GM23338 (cell line): ENCODE measurements around the gene IPP. TPM values are rescaled to one million over a fixed set of nuclear protein-coding genes. Genes with fewer than 3 reads are reported as not detected.

Experiments used
- ATAC-seq: fragments of 200-7000 bp; cut with Tn5 transposase; 3 replicates; pipeline ENCODE4 v1.9.1; 2020
- DNase-seq: peaks from one replicate; pipeline ENCODE4 v3.0.0-alpha.2; 2015; ENCODE audit warnings: low spot score
- H2AFZ ChIP-seq: fragments of 200-600 bp; sonication (generic); 2 replicates; pipeline ENCODE4 v1.8.0; 2016; ENCODE audit warnings: antibody characterized with exemption, mild to moderate bottlenecking, moderate library complexity
- H3F3A ChIP-seq: fragments of 200-600 bp; sonication (generic); replicated peaks from 2 replicates; pipeline ENCODE4 v1.8.0; 2017; ENCODE audit warnings: antibody characterized with exemption, mixed run types, low read depth
- H3K27ac ChIP-seq: fragments of 200-600 bp; sonication (generic); 2 replicates; pipeline ENCODE4 v1.6.1; 2016; ENCODE audit warnings: low read depth
- H3K27me3 ChIP-seq: fragments of 200-600 bp; sonication (generic); 2 replicates; pipeline ENCODE4 v1.8.0; 2016; ENCODE audit warnings: mild to moderate bottlenecking, mixed run types, moderate library complexity; ENCODE audit not compliant: insufficient read depth
- H3K36me3 ChIP-seq: fragments of 200-600 bp; sonication (generic); 2 replicates; pipeline ENCODE4 v1.8.0; 2016; ENCODE audit warnings: mild to moderate bottlenecking; ENCODE audit not compliant: insufficient read depth
- H3K4me1 ChIP-seq: fragments of 200-600 bp; sonication (generic); 2 replicates; pipeline ENCODE4 v1.8.0; 2016; ENCODE audit warnings: mild to moderate bottlenecking, moderate library complexity; ENCODE audit not compliant: insufficient read depth
- H3K4me2 ChIP-seq: fragments of 200-600 bp; sonication (generic); 2 replicates; pipeline ENCODE4 v1.7.1; 2017; ENCODE audit warnings: mixed run types
- H3K4me3 ChIP-seq: fragments of 200-600 bp; sonication (generic); 2 replicates; pipeline ENCODE4 v1.6.1; 2016; ENCODE audit warnings: mixed run types
- H3K79me2 ChIP-seq: fragments of 200-600 bp; sonication (generic); replicated peaks from 2 replicates; pipeline ENCODE4 v1.8.0; 2017; ENCODE audit warnings: mild to moderate bottlenecking; ENCODE audit not compliant: insufficient read depth
- H3K9me2 ChIP-seq: fragments of 200-600 bp; sonication (generic); 2 replicates; pipeline ENCODE4 v1.8.0; 2017; ENCODE audit not compliant: insufficient read depth
- H4K20me1 ChIP-seq: fragments of 200-600 bp; sonication (generic); replicated peaks from 2 replicates; pipeline ENCODE4 v1.8.0; 2017; ENCODE audit warnings: mild to moderate bottlenecking; ENCODE audit not compliant: insufficient read depth
- H3K27ac Mint-ChIP-seq: 2 replicates; pipeline ENCODE4 v1.8.0; 2020; ENCODE audit warnings: inconsistent platforms, mild to moderate bottlenecking, moderate library complexity, mixed read lengths
- H3K27me3 Mint-ChIP-seq: 3 replicates; pipeline ENCODE4 v1.8.0; 2022; ENCODE audit warnings: low read depth, mild to moderate bottlenecking, moderate library complexity, mixed read lengths, inconsistent platforms; ENCODE audit not compliant: insufficient read depth, poor library complexity
- H3K36me3 Mint-ChIP-seq: 3 replicates; pipeline ENCODE4 v1.8.0; 2021; ENCODE audit warnings: low read depth, mild to moderate bottlenecking, inconsistent platforms, moderate library complexity, mixed read lengths
- H3K4me1 Mint-ChIP-seq: 3 replicates; pipeline ENCODE4 v1.8.0; 2020; ENCODE audit warnings: mild to moderate bottlenecking, inconsistent platforms, mixed read lengths
- H3K4me3 Mint-ChIP-seq: 3 replicates; pipeline ENCODE4 v1.8.0; 2021; ENCODE audit warnings: moderate library complexity, mild to moderate bottlenecking, inconsistent platforms, mixed read lengths
- H3K9me3 Mint-ChIP-seq: 3 replicates; pipeline ENCODE4 v1.8.0; 2020; ENCODE audit warnings: moderate library complexity, mild to moderate bottlenecking, inconsistent platforms, mixed read lengths
- CREB1 ChIP-seq: fragments of 250-450 bp; sonication (Bioruptor Pico); IDR thresholded peaks from 2 replicates; pipeline ENCODE4 v1.5.0; 2020; ENCODE audit warnings: low read depth, mild to moderate bottlenecking, moderate library complexity
- EZH2phosphoT487 ChIP-seq: fragments of 200-600 bp; sonication (generic); IDR thresholded peaks from one replicate; pipeline ENCODE4 v1.8.1; 2018; ENCODE audit warnings: antibody characterized with exemption; ENCODE audit not compliant: unreplicated experiment
- JUNB ChIP-seq: IDR thresholded peaks from one replicate; pipeline ENCODE4 v1.6.1; 2016; ENCODE audit warnings: antibody characterized with exemption; ENCODE audit not compliant: unreplicated experiment
- NANOG ChIP-seq: IDR thresholded peaks from 2 replicates; pipeline ENCODE4 v1.6.1; 2016; ENCODE audit warnings: antibody characterized with exemption, borderline replicate concordance
- POLR2AphosphoS5 ChIP-seq: IDR thresholded peaks from 2 replicates; pipeline ENCODE4 v1.6.1; 2016; ENCODE audit warnings: antibody characterized with exemption, low read depth
- STAT1 ChIP-seq: IDR thresholded peaks from one replicate; pipeline ENCODE4 v1.6.1; 2016; ENCODE audit warnings: antibody characterized with exemption; ENCODE audit not compliant: unreplicated experiment
- ZNF114 ChIP-seq: fragments of 250-450 bp; sonication (Bioruptor Pico); IDR thresholded peaks from 2 replicates; pipeline ENCODE4 v1.5.0; 2020; ENCODE audit warnings: mild to moderate bottlenecking, moderate library complexity
- ZNF331 ChIP-seq: fragments of 250-450 bp; sonication (Bioruptor Pico); IDR thresholded peaks from 2 replicates; pipeline ENCODE4 v1.5.0; 2020; ENCODE audit warnings: low read depth, mild to moderate bottlenecking, moderate library complexity
- polyA plus RNA-seq: library from polyadenylated mRNA; unstranded; fragments of >200 nt; fragmentation: Nextera tagmentation; extraction: Ambion mirVana; gene quantifications from 2 replicates; pipeline ENCODE4 v1.2.1, GENCODE V29; 2016
- total RNA-seq: library from RNA; depleted of rRNA; stranded (reverse); fragments of >200 nt; shearing (Covaris generic); gene quantifications from 2 replicates; pipeline ENCODE4 v1.2.3, GENCODE V29; 2014
- TF ChIP-seq, protein P1 (sequence below): fragments of 250-450 bp; sonication (Bioruptor Pico); IDR thresholded peaks from 2 replicates; pipeline ENCODE4 v1.5.0; 2020; ENCODE audit warnings: mild to moderate bottlenecking, moderate library complexity
- TF ChIP-seq, protein P2 (sequence below): IDR thresholded peaks from 2 replicates; pipeline ENCODE4 v1.6.1; 2016; ENCODE audit warnings: antibody characterized with exemption
- TF ChIP-seq, protein P3 (sequence below): IDR thresholded peaks from one replicate; pipeline ENCODE4 v1.6.1; 2018; ENCODE audit warnings: antibody characterized with exemption; ENCODE audit not compliant: unreplicated experiment

Gene IPP
- total and polyA plus RNA-seq, 2 experiments from 2014 or later: 1.8 to 2.8 TPM

DNA sequence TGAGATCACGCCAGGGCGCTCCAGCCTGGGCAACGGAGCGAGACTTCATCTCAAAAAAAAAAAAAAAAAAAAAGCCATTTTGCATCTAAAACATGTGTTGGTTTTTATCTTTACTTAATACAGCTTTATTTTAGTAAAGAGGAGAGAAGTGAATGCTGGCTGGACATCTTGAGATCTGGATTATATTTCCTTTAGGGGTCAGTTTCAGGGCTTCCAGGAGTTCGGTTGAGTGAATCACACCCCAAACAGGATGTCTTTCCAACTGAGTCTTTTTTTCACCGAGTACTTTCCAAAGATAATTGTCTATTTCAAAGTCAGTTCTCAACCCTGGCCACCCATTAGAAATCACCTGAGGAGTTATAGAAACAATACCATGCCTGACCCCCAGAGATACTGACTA, 16.6 kb upstream of the IPP start:
- Histone ChIP-seq H3K4me3 (no peak overlapping the region), H3K4me1 (no peaks in the 10 kb centered on the region), H3F3A (no peaks in the 10 kb centered on the region), H3K27me3 (no peaks in the 10 kb centered on the region), H3K9me2 (no peaks in the 10 kb centered on the region), H3K27ac (no peak overlapping the region), H2AFZ (0 out of 2 replicates have a peak overlapping the region, but pooled peaks have one; percentile 18), H3K4me2 (no peak overlapping the region), H4K20me1 (no peaks in the 10 kb centered on the region), H3K79me2 (no peaks in the 10 kb centered on the region), H3K36me3 (no peaks in the 10 kb centered on the region)
- DNase-seq: no peak
- Mint-ChIP-seq H3K27me3 (no peaks in the 10 kb centered on the region), H3K36me3 (no peaks in the 10 kb centered on the region), H3K4me1 (peaks cover 2% of the 10 kb centered on the region; the same call in 1 of the 3 replicates), H3K27ac (no peak overlapping the region), H3K4me3 (no peak overlapping the region), H3K9me3 (peaks cover 12% of the 10 kb centered on the region; the same call in 2 of the 3 replicates)
- ATAC-seq: no peak
- TF ChIP-seq NANOG (no peak), STAT1 (no peak), POLR2AphosphoS5 (no peak), EZH2phosphoT487 (no peak), ZNF114 (no peak), CREB1 (CRISPR knock-in tag) (no peak), ZNF331 (CRISPR knock-in tag) (no peak), JUNB (no peak)
- TF ChIP-seq, protein P1, sequence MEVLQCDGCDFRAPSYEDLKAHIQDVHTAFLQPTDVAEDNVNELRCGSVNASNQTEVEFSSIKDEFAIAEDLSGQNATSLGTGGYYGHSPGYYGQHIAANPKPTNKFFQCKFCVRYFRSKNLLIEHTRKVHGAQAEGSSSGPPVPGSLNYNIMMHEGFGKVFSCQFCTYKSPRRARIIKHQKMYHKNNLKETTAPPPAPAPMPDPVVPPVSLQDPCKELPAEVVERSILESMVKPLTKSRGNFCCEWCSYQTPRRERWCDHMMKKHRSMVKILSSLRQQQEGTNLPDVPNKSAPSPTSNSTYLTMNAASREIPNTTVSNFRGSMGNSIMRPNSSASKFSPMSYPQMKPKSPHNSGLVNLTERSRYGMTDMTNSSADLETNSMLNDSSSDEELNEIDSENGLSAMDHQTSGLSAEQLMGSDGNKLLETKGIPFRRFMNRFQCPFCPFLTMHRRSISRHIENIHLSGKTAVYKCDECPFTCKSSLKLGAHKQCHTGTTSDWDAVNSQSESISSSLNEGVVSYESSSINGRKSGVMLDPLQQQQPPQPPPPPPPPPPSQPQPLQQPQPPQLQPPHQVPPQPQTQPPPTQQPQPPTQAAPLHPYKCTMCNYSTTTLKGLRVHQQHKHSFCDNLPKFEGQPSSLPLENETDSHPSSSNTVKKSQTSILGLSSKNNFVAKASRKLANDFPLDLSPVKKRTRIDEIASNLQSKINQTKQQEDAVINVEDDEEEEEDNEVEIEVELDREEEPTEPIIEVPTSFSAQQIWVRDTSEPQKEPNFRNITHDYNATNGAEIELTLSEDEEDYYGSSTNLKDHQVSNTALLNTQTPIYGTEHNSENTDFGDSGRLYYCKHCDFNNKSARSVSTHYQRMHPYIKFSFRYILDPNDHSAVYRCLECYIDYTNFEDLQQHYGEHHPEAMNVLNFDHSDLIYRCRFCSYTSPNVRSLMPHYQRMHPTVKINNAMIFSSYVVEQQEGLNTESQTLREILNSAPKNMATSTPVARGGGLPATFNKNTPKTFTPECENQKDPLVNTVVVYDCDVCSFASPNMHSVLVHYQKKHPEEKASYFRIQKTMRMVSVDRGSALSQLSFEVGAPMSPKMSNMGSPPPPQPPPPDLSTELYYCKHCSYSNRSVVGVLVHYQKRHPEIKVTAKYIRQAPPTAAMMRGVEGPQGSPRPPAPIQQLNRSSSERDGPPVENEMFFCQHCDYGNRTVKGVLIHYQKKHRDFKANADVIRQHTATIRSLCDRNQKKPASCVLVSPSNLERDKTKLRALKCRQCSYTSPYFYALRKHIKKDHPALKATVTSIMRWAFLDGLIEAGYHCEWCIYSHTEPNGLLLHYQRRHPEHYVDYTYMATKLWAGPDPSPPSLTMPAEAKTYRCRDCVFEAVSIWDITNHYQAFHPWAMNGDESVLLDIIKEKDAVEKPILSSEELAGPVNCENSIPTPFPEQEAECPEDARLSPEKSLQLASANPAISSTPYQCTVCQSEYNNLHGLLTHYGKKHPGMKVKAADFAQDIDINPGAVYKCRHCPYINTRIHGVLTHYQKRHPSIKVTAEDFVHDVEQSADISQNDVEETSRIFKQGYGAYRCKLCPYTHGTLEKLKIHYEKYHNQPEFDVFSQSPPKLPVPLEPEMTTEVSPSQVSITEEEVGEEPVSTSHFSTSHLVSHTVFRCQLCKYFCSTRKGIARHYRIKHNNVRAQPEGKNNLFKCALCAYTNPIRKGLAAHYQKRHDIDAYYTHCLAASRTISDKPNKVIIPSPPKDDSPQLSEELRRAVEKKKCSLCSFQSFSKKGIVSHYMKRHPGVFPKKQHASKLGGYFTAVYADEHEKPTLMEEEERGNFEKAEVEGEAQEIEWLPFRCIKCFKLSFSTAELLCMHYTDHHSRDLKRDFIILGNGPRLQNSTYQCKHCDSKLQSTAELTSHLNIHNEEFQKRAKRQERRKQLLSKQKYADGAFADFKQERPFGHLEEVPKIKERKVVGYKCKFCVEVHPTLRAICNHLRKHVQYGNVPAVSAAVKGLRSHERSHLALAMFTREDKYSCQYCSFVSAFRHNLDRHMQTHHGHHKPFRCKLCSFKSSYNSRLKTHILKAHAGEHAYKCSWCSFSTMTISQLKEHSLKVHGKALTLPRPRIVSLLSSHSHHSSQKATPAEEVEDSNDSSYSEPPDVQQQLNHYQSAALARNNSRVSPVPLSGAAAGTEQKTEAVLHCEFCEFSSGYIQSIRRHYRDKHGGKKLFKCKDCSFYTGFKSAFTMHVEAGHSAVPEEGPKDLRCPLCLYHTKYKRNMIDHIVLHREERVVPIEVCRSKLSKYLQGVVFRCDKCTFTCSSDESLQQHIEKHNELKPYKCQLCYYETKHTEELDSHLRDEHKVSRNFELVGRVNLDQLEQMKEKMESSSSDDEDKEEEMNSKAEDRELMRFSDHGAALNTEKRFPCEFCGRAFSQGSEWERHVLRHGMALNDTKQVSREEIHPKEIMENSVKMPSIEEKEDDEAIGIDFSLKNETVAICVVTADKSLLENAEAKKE (CRISPR knock-in tag): no peak
- TF ChIP-seq, protein P2, sequence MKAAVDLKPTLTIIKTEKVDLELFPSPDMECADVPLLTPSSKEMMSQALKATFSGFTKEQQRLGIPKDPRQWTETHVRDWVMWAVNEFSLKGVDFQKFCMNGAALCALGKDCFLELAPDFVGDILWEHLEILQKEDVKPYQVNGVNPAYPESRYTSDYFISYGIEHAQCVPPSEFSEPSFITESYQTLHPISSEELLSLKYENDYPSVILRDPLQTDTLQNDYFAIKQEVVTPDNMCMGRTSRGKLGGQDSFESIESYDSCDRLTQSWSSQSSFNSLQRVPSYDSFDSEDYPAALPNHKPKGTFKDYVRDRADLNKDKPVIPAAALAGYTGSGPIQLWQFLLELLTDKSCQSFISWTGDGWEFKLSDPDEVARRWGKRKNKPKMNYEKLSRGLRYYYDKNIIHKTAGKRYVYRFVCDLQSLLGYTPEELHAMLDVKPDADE: no peak
- TF ChIP-seq, protein P3, sequence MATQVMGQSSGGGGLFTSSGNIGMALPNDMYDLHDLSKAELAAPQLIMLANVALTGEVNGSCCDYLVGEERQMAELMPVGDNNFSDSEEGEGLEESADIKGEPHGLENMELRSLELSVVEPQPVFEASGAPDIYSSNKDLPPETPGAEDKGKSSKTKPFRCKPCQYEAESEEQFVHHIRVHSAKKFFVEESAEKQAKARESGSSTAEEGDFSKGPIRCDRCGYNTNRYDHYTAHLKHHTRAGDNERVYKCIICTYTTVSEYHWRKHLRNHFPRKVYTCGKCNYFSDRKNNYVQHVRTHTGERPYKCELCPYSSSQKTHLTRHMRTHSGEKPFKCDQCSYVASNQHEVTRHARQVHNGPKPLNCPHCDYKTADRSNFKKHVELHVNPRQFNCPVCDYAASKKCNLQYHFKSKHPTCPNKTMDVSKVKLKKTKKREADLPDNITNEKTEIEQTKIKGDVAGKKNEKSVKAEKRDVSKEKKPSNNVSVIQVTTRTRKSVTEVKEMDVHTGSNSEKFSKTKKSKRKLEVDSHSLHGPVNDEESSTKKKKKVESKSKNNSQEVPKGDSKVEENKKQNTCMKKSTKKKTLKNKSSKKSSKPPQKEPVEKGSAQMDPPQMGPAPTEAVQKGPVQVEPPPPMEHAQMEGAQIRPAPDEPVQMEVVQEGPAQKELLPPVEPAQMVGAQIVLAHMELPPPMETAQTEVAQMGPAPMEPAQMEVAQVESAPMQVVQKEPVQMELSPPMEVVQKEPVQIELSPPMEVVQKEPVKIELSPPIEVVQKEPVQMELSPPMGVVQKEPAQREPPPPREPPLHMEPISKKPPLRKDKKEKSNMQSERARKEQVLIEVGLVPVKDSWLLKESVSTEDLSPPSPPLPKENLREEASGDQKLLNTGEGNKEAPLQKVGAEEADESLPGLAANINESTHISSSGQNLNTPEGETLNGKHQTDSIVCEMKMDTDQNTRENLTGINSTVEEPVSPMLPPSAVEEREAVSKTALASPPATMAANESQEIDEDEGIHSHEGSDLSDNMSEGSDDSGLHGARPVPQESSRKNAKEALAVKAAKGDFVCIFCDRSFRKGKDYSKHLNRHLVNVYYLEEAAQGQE: no peak
